Natural killer cell (primary cell): ENCODE data around the gene RIT1. TPM values are rescaled to one million over a fixed set of nuclear protein-coding genes. Genes with fewer than 3 reads are reported as not detected.

Experiments
- ATAC-seq, 3 donors: fragments of 150-1000 bp in 2 of 3; fragments of 200-7000 bp in 1 of 3; cut with Tn5 transposase; 1 replicate in 1 of 3; 2 replicates in 2 of 3; pipeline ENCODE4 v1.10.0; 2021; ENCODE audit warnings: mild to moderate bottlenecking in 2 of 3, moderate library complexity in 2 of 3
- DNase-seq, 2 donors: peaks; one replicate each; pipeline versions ENCODE4 v3.0.0 to v3.0.0-alpha.2; 2013 to 2021; ENCODE audit warnings: mixed read lengths in 1 of 2
- H3K27ac ChIP-seq: one replicate; pipeline ENCODE4 v1.5.1; 2013; ENCODE audit warnings: mild to moderate bottlenecking, low read length
- H3K27me3 ChIP-seq: one replicate; pipeline ENCODE4 v1.6.1; 2013; ENCODE audit warnings: low read length; ENCODE audit not compliant: control insufficient read depth, insufficient read depth
- H3K36me3 ChIP-seq: one replicate; pipeline ENCODE4 v1.6.1; 2013; ENCODE audit warnings: low read length; ENCODE audit not compliant: control insufficient read depth, insufficient read depth
- H3K4me1 ChIP-seq: one replicate; pipeline ENCODE4 v1.6.1; 2013; ENCODE audit warnings: low read length; ENCODE audit not compliant: control insufficient read depth, insufficient read depth
- H3K4me3 ChIP-seq: one replicate; pipeline ENCODE4 v1.5.1; 2013; ENCODE audit warnings: low read length
- H3K9me3 ChIP-seq: one replicate; pipeline ENCODE4 v1.6.1; 2013; ENCODE audit warnings: low read length; ENCODE audit not compliant: control insufficient read depth, insufficient read depth
- H3K27ac Mint-ChIP-seq, 2 donors: one replicate each; pipeline ENCODE4 v1.8.0; 2022; ENCODE audit warnings: mild to moderate bottlenecking in 2 of 2, mixed read lengths in 2 of 2, moderate library complexity in 1 of 2
- H3K27me3 Mint-ChIP-seq, 2 donors: one replicate each; pipeline ENCODE4 v1.8.0; 2022; ENCODE audit warnings: low read depth in 2 of 2, mixed read lengths in 2 of 2
- H3K36me3 Mint-ChIP-seq: one replicate; pipeline ENCODE4 v1.8.0; 2022; ENCODE audit warnings: mixed read lengths
- H3K4me1 Mint-ChIP-seq, 2 donors: one replicate each; pipeline ENCODE4 v1.8.0; 2022; ENCODE audit warnings: mixed read lengths in 2 of 2
- H3K4me3 Mint-ChIP-seq: one replicate; pipeline ENCODE4 v1.8.0; 2022; ENCODE audit warnings: mild to moderate bottlenecking, moderate library complexity, mixed read lengths
- H3K9me3 Mint-ChIP-seq, 2 donors: one replicate each; pipeline ENCODE4 v1.8.0; 2022; ENCODE audit warnings: mixed read lengths in 2 of 2
- WGBS: methylation state at CpG from one replicate; pipeline ENCODE4 v1.1.7; 2013; ENCODE audit warnings: missing lambda C conversion rate; ENCODE audit not compliant: insufficient coverage; 5-methylcytosine and 5-hydroxymethylcytosine counted together
- intact Hi-C: fragments of 100-400 bp; cut with micrococcal nuclease; formaldehyde crosslinking; loops from one replicate; pipeline ENCODE4 v1.14.2; 2022
- total RNA-seq, 4 donors: library from RNA; stranded (reverse); fragments of 120-200 nt in 1 of 4; gene quantifications; one replicate each; pipeline versions ENCODE4 v1.2.3 to v1.2.4, GENCODE V29; 2013 to 2022
- TF ChIP-seq, protein P1 (sequence below): fragments of 200-600 bp; IDR thresholded peaks from one replicate; pipeline ENCODE4 v1.8.0; 2022; ENCODE audit warnings: antibody characterized with exemption

Gene RIT1
- total RNA-seq, 3 donors from 2014 or later (not counting 1 experiment from before 2014, with no cell fraction given): 79.1 to 86.1 (median 79.2) TPM

- Histone ChIP-seq H3K36me3 (peaks cover 17% of the 10 kb centered on the region), H3K27ac (peak within 1 kb of the TSS; percentile 79), H3K27me3 (no peaks in the 10 kb centered on the region), H3K4me1 (peaks cover 33% of the 10 kb centered on the region), H3K9me3 (no peaks in the 10 kb centered on the region), H3K4me3 (peak within 1 kb of the TSS; percentile 67)
- DNase-seq (peak; percentile 84 to 97), ATAC-seq (peak; percentile 49 to 69 (median 58))
- no peaks in the 10 kb centered on the region for H3K36me3 Mint-ChIP-seq
- H3K9me3 Mint-ChIP-seq: no peaks in the 10 kb centered on the region
- H3K27ac Mint-ChIP-seq: peak within 1 kb of the TSS; percentile 95 to 99
- intact Hi-C loops: loop anchor here (5.0 kb wide), 1 partner anchor 120 kb away; the partner anchor contains the start of gene ARHGEF2
- 22% methylated on average over 46 of the region's 46 CpGs for WGBS
- TF ChIP-seq, protein P1, sequence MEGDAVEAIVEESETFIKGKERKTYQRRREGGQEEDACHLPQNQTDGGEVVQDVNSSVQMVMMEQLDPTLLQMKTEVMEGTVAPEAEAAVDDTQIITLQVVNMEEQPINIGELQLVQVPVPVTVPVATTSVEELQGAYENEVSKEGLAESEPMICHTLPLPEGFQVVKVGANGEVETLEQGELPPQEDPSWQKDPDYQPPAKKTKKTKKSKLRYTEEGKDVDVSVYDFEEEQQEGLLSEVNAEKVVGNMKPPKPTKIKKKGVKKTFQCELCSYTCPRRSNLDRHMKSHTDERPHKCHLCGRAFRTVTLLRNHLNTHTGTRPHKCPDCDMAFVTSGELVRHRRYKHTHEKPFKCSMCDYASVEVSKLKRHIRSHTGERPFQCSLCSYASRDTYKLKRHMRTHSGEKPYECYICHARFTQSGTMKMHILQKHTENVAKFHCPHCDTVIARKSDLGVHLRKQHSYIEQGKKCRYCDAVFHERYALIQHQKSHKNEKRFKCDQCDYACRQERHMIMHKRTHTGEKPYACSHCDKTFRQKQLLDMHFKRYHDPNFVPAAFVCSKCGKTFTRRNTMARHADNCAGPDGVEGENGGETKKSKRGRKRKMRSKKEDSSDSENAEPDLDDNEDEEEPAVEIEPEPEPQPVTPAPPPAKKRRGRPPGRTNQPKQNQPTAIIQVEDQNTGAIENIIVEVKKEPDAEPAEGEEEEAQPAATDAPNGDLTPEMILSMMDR: no peak
- H3K4me3 Mint-ChIP-seq: peak within 1 kb of the TSS; percentile 95
- peaks cover 44 to 56% of the 10 kb centered on the region in 2 donors for H3K4me1 Mint-ChIP-seq
- no peaks in the 10 kb centered on the region for H3K27me3 Mint-ChIP-seq
These were observed 53.9 kb downstream of the RIT1 start, which contains the start of gene GON4L for GRCh38 chr1:155856975-155857930. Gene GON4L, minus strand, starts transcription at chr1:155857214. Its CDS starts 3,434 bp downstream, at chr1:155853780.

GRCh38 chr1:155856257-155856974 is 54.7 kb downstream of the RIT1 start:
- Mint-ChIP-seq H3K4me3 (peak overlapping the region; percentile 95), H3K9me3 (no peaks in the 10 kb centered on the region), H3K27me3 (no peaks in the 10 kb centered on the region), H3K27ac (peak overlapping the region; percentile 95 to 99), H3K36me3 (no peaks in the 10 kb centered on the region), H3K4me1 (peaks cover 44 to 60% of the 10 kb centered on the region in 2 donors)
- Histone ChIP-seq H3K27ac (peak overlapping the region; percentile 79), H3K4me1 (peaks cover 33% of the 10 kb centered on the region), H3K4me3 (peak overlapping the region; percentile 67), H3K27me3 (no peaks in the 10 kb centered on the region), H3K36me3 (peaks cover 20% of the 10 kb centered on the region), H3K9me3 (no peaks in the 10 kb centered on the region)
- DNase-seq (no peak), ATAC-seq (no peak)
- 60% methylated on average over 19 of the region's 20 CpGs for WGBS
- TF ChIP-seq, protein P1: no peak
- intact Hi-C loops: loop anchor here (5.0 kb wide), 1 partner anchor 121 kb away; the partner anchor contains the start of gene ARHGEF2

- intact Hi-C loops: no loop called here
- Mint-ChIP-seq H3K9me3 (no peaks in the 10 kb centered on the region), H3K4me1 (peaks cover 25 to 39% of the 10 kb centered on the region in 2 donors)
These were observed 60.8 kb downstream of the RIT1 start for GRCh38 chr1:155850345-155850744.

More at GRCh38 chr1:155850345-155850744, 60.8 kb downstream of the RIT1 start:
- Histone ChIP-seq H3K9me3 (no peaks in the 10 kb centered on the region), H3K27ac (no peak overlapping the region), H3K4me3 (no peak overlapping the region), H3K36me3 (peaks cover 37% of the 10 kb centered on the region), H3K4me1 (no peaks in the 10 kb centered on the region), H3K27me3 (no peaks in the 10 kb centered on the region)
- Mint-ChIP-seq H3K36me3 (no peaks in the 10 kb centered on the region), H3K27ac (peak overlapping the region; percentile 23 to 65), H3K27me3 (no peaks in the 10 kb centered on the region), H3K4me3 (no peak overlapping the region)
- no peak for DNase-seq
- TF ChIP-seq, protein P1: no peak
- 95% methylated on average over 2 of the region's 3 CpGs for WGBS
- no peak for ATAC-seq
